Immature natural killer cell (primary cell): Measurements from ENCODE around the gene CPNE4. TPM values are rescaled to one million over a fixed set of nuclear protein-coding genes. Genes with fewer than 3 reads are reported as not detected.
"Not testable (repeated sequence)": the region's sequence is repeated elsewhere in the genome, so short reads cannot be mapped to it uniquely, and the experiment has no call there.

ENCODE experiments used
- DNase-seq, 3 donors: peaks; one replicate each; pipeline ENCODE4 v3.0.0; 2022; ENCODE audit warnings: mixed read lengths in 1 of 3
- H3K27ac Mint-ChIP-seq, 6 donors: one replicate each; pipeline ENCODE4 v1.8.0; 2020; ENCODE audit warnings: mixed read lengths in 6 of 6, mild to moderate bottlenecking in 5 of 6, inconsistent platforms in 4 of 6, moderate library complexity in 3 of 6
- H3K27me3 Mint-ChIP-seq, 3 donors: one replicate each; pipeline ENCODE4 v1.8.0; 2020 to 2021; ENCODE audit warnings: low read depth in 3 of 3, mild to moderate bottlenecking in 3 of 3, mixed read lengths in 3 of 3, moderate library complexity in 3 of 3, inconsistent platforms in 1 of 3
- H3K36me3 Mint-ChIP-seq, 3 donors: one replicate each; pipeline ENCODE4 v1.8.0; 2020; ENCODE audit warnings: mixed read lengths in 3 of 3, inconsistent platforms in 2 of 3, mild to moderate bottlenecking in 2 of 3
- H3K4me1 Mint-ChIP-seq, 2 donors: one replicate each; pipeline ENCODE4 v1.8.0; 2020; ENCODE audit warnings: inconsistent platforms in 2 of 2, mild to moderate bottlenecking in 2 of 2, mixed read lengths in 2 of 2, moderate library complexity in 1 of 2
- H3K4me3 Mint-ChIP-seq, 5 donors: one replicate each; pipeline ENCODE4 v1.8.0; 2020; ENCODE audit warnings: mild to moderate bottlenecking in 5 of 5, mixed read lengths in 5 of 5, inconsistent platforms in 3 of 5, moderate library complexity in 3 of 5
- H3K9me3 Mint-ChIP-seq, 6 donors: one replicate each; pipeline ENCODE4 v1.8.0; 2020; ENCODE audit warnings: mild to moderate bottlenecking in 6 of 6, mixed read lengths in 6 of 6, inconsistent platforms in 4 of 6, moderate library complexity in 3 of 6
- polyA plus RNA-seq, 3 donors: library from polyadenylated mRNA; unstranded; fragments of 300-500 nt; fragmentation: Illumina TruSeq; gene quantifications; one replicate each; pipeline ENCODE4 v1.2.3, GENCODE V29; 2021

CPNE4 gene
- polyA plus RNA-seq, 3 donors from 2014 or later: not detected

- Mint-ChIP-seq H3K4me1 (no peaks in the 10 kb centered on the region), H3K9me3 (peaks cover 0 to 5% (median under 1%) of the 10 kb centered on the region in 6 donors), H3K4me3 (no peak overlapping the region), H3K27me3 (peaks cover 0 to 2% (median 0%) of the 10 kb centered on the region in 3 donors), H3K27ac (no peak overlapping the region), H3K36me3 (no peaks in the 10 kb centered on the region)
- no peak for DNase-seq
These were observed 127.0 kb downstream of the CPNE4 start for GRCh38 chr3:131907796-131908195.

- H3K4me1 Mint-ChIP-seq: no peaks in the 10 kb centered on the region
- no peak overlapping the region for H3K4me3 Mint-ChIP-seq
- H3K27me3 Mint-ChIP-seq: peaks cover 1 to 2% (median 2%) of the 10 kb centered on the region in 3 donors
- H3K9me3 Mint-ChIP-seq: peaks cover 0 to 5% (median under 1%) of the 10 kb centered on the region in 6 donors
- no peaks in the 10 kb centered on the region for H3K36me3 Mint-ChIP-seq
- H3K27ac Mint-ChIP-seq: no peak overlapping the region
- no peak for DNase-seq
These were observed 130.8 kb downstream of the CPNE4 start for GRCh38 chr3:131903988-131904415.

GRCh38 chr3:131901686-131902085 is 133.1 kb downstream of the CPNE4 start:
- peaks cover 1 to 2% (median 2%) of the 10 kb centered on the region in 3 donors for H3K27me3 Mint-ChIP-seq

GRCh38 chr3:131900891-131901290 is 133.9 kb downstream of the CPNE4 start:
- peaks cover 0 to 5% (median 0%) of the 10 kb centered on the region in 6 donors for H3K9me3 Mint-ChIP-seq
- no peak for DNase-seq

More at GRCh38 chr3:131901686-131902085, 133.1 kb downstream of the CPNE4 start:
- Mint-ChIP-seq H3K4me3 (no peak overlapping the region), H3K36me3 (no peaks in the 10 kb centered on the region), H3K4me1 (no peaks in the 10 kb centered on the region), H3K9me3 (peaks cover 0 to 5% (median 0%) of the 10 kb centered on the region in 6 donors), H3K27ac (no peak overlapping the region)
- no peak for DNase-seq

GRCh38 chr3:131899021-131899420 is 135.8 kb downstream of the CPNE4 start:
- no peaks in the 10 kb centered on the region for H3K36me3 Mint-ChIP-seq
- H3K4me3 Mint-ChIP-seq: no peak overlapping the region
- peaks cover 0 to 5% (median 0%) of the 10 kb centered on the region in 6 donors for H3K9me3 Mint-ChIP-seq

More at GRCh38 chr3:131900891-131901290, 133.9 kb downstream of the CPNE4 start:
- no peak overlapping the region for H3K4me3 Mint-ChIP-seq
- H3K4me1 Mint-ChIP-seq: no peaks in the 10 kb centered on the region
- H3K36me3 Mint-ChIP-seq: no peaks in the 10 kb centered on the region
- H3K27ac Mint-ChIP-seq: no peak overlapping the region
- H3K27me3 Mint-ChIP-seq: peaks cover 1 to 2% (median 2%) of the 10 kb centered on the region in 3 donors

GRCh38 chr3:131898346-131898745 is 136.5 kb downstream of the CPNE4 start:
- H3K4me3 Mint-ChIP-seq: no peak overlapping the region
- H3K9me3 Mint-ChIP-seq: peaks cover 0 to 4% (median 0%) of the 10 kb centered on the region in 6 donors
- DNase-seq: no peak
- H3K4me1 Mint-ChIP-seq: no peaks in the 10 kb centered on the region
- H3K27me3 Mint-ChIP-seq: peaks cover 0 to 6% (median 2%) of the 10 kb centered on the region in 3 donors
- H3K27ac Mint-ChIP-seq: no peak overlapping the region
- H3K36me3 Mint-ChIP-seq: no peaks in the 10 kb centered on the region

More at GRCh38 chr3:131899021-131899420, 135.8 kb downstream of the CPNE4 start:
- DNase-seq: no peak
- no peaks in the 10 kb centered on the region for H3K4me1 Mint-ChIP-seq
- peaks cover 0 to 6% (median 2%) of the 10 kb centered on the region in 3 donors for H3K27me3 Mint-ChIP-seq
- H3K27ac Mint-ChIP-seq: no peak overlapping the region

- no peaks in the 10 kb centered on the region for H3K36me3 Mint-ChIP-seq
- peaks cover 0 to 7% (median 3%) of the 10 kb centered on the region in 6 donors for H3K9me3 Mint-ChIP-seq
- H3K27ac Mint-ChIP-seq: no peak overlapping the region
- no peak for DNase-seq
- no peaks in the 10 kb centered on the region for H3K4me1 Mint-ChIP-seq
- peaks cover 2 to 6% (median 2%) of the 10 kb centered on the region in 3 donors for H3K27me3 Mint-ChIP-seq
- no peak overlapping the region for H3K4me3 Mint-ChIP-seq
These were observed 138.5 kb downstream of the CPNE4 start for GRCh38 chr3:131896285-131896684.

GRCh38 chr3:131895766-131896165 is 139.0 kb downstream of the CPNE4 start:
- Mint-ChIP-seq H3K4me3 (no peak overlapping the region), H3K36me3 (no peaks in the 10 kb centered on the region), H3K27me3 (peaks cover 2 to 6% (median 2%) of the 10 kb centered on the region in 3 donors), H3K4me1 (no peaks in the 10 kb centered on the region), H3K27ac (no peak overlapping the region), H3K9me3 (peaks cover 0 to 7% (median 3%) of the 10 kb centered on the region in 6 donors)
- DNase-seq: no peak

GRCh38 chr3:131892331-131892730 is 142.5 kb downstream of the CPNE4 start:
- no peak overlapping the region for H3K4me3 Mint-ChIP-seq
- no peaks in the 10 kb centered on the region for H3K4me1 Mint-ChIP-seq
- H3K36me3 Mint-ChIP-seq: no peaks in the 10 kb centered on the region
- DNase-seq: no peak
- peaks cover 2 to 4% (median 2%) of the 10 kb centered on the region in 3 donors for H3K27me3 Mint-ChIP-seq
- H3K9me3 Mint-ChIP-seq: peaks cover 0 to 7% (median 3%) of the 10 kb centered on the region in 6 donors
- no peak overlapping the region for H3K27ac Mint-ChIP-seq

GRCh38 chr3:131885871-131886270 is 148.9 kb downstream of the CPNE4 start:
- DNase-seq, H3K4me1 Mint-ChIP-seq, H3K27ac Mint-ChIP-seq, H3K4me3 Mint-ChIP-seq, H3K27me3 Mint-ChIP-seq, H3K36me3 Mint-ChIP-seq, H3K9me3 Mint-ChIP-seq: not testable (repeated sequence)

- peaks cover 0 to 6% (median 0%) of the 10 kb centered on the region in 6 donors for H3K9me3 Mint-ChIP-seq
- DNase-seq: no peak
- H3K27me3 Mint-ChIP-seq: peaks cover 0 to 2% (median 2%) of the 10 kb centered on the region in 3 donors
- H3K4me1 Mint-ChIP-seq: no peaks in the 10 kb centered on the region
- no peaks in the 10 kb centered on the region for H3K36me3 Mint-ChIP-seq
- no peak overlapping the region for H3K27ac Mint-ChIP-seq
- H3K4me3 Mint-ChIP-seq: no peak overlapping the region
These were observed 151.0 kb downstream of the CPNE4 start for GRCh38 chr3:131883711-131884407.

GRCh38 chr3:131883086-131883485 is 151.7 kb downstream of the CPNE4 start:
- no peak for DNase-seq
- H3K36me3 Mint-ChIP-seq: no peaks in the 10 kb centered on the region
- H3K27ac Mint-ChIP-seq: no peak overlapping the region
- no peak overlapping the region for H3K4me3 Mint-ChIP-seq
- no peaks in the 10 kb centered on the region for H3K4me1 Mint-ChIP-seq
- H3K27me3 Mint-ChIP-seq: peaks cover 0 to 2% (median 2%) of the 10 kb centered on the region in 3 donors
- H3K9me3 Mint-ChIP-seq: peaks cover 0 to 6% (median 0%) of the 10 kb centered on the region in 6 donors

GRCh38 chr3:131881777-131882176 is 153.0 kb downstream of the CPNE4 start:
- H3K4me3 Mint-ChIP-seq: no peak overlapping the region
- DNase-seq: no peak
- no peak overlapping the region for H3K27ac Mint-ChIP-seq
- H3K36me3 Mint-ChIP-seq: no peaks in the 10 kb centered on the region
- H3K9me3 Mint-ChIP-seq: no peaks in the 10 kb centered on the region
- H3K4me1 Mint-ChIP-seq: no peaks in the 10 kb centered on the region
- H3K27me3 Mint-ChIP-seq: peaks cover 0 to 2% (median 0%) of the 10 kb centered on the region in 3 donors

- Mint-ChIP-seq H3K36me3 (no peaks in the 10 kb centered on the region), H3K27ac (no peak overlapping the region), H3K4me1 (no peaks in the 10 kb centered on the region), H3K9me3 (no peaks in the 10 kb centered on the region), H3K4me3 (no peak overlapping the region), H3K27me3 (peaks cover 0 to 4% (median 0%) of the 10 kb centered on the region in 3 donors)
- DNase-seq: no peak
These were observed 153.9 kb downstream of the CPNE4 start for GRCh38 chr3:131880948-131881347.
